ENCODE measurements around the gene CACNG8.

Gene CACNG8

GRCh38 chr19:54013866-54014265 lies 51.1 kb downstream of the CACNG8 start:
- H3K36me3 ChIP-seq (ENCODE audit: insufficient read depth, low read length), result no peaks in the 10 kb centered on the region
- no peaks in the 10 kb centered on the region for H3K27me3 ChIP-seq (ENCODE audit: insufficient read depth, low read length)
- H3K9ac ChIP-seq (ENCODE audit: low read length), result no peak overlapping the region
- H3K9me2 ChIP-seq (ENCODE audit: low read depth, low read length), result no peaks in the 10 kb centered on the region
- H2AFZ ChIP-seq (ENCODE audit: low read length), result no peak overlapping the region
- H3K79me2 ChIP-seq (ENCODE audit: insufficient read depth, low read length), result no peaks in the 10 kb centered on the region
- H3K4me1 ChIP-seq (ENCODE audit: insufficient read depth, low read length, severe bottlenecking), result no peaks in the 10 kb centered on the region
- H3K9me3 ChIP-seq (ENCODE audit: low read length), result no peaks in the 10 kb centered on the region
- H3K27ac ChIP-seq (ENCODE audit: low read depth, low read length, poor library complexity, severe bottlenecking), result no peak overlapping the region
- no peak overlapping the region for H3K4me3 ChIP-seq (ENCODE audit: low read depth, low read length, poor library complexity, severe bottlenecking)
- H3K4me2 ChIP-seq (ENCODE audit: low read length), result no peak overlapping the region
- no peak for TF ChIP-seq EZH2 (IDR thresholded peaks at IDR 0.05; ENCODE audit: borderline replicate concordance, low read length)
- TF ChIP-seq, protein P1, sequence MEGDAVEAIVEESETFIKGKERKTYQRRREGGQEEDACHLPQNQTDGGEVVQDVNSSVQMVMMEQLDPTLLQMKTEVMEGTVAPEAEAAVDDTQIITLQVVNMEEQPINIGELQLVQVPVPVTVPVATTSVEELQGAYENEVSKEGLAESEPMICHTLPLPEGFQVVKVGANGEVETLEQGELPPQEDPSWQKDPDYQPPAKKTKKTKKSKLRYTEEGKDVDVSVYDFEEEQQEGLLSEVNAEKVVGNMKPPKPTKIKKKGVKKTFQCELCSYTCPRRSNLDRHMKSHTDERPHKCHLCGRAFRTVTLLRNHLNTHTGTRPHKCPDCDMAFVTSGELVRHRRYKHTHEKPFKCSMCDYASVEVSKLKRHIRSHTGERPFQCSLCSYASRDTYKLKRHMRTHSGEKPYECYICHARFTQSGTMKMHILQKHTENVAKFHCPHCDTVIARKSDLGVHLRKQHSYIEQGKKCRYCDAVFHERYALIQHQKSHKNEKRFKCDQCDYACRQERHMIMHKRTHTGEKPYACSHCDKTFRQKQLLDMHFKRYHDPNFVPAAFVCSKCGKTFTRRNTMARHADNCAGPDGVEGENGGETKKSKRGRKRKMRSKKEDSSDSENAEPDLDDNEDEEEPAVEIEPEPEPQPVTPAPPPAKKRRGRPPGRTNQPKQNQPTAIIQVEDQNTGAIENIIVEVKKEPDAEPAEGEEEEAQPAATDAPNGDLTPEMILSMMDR (IDR thresholded peaks at IDR 0.05; ENCODE audit: low read length), result no peak
- H4K20me1 ChIP-seq (ENCODE audit: insufficient read depth, low read length), result no peaks in the 10 kb centered on the region
- H3F3A ChIP-seq (ENCODE audit: insufficient read depth, low read length), result no peaks in the 10 kb centered on the region

GRCh38 chr19:54014920-54015560 lies 52.3 kb downstream of the CACNG8 start:
- H2AFZ ChIP-seq (ENCODE audit: low read length), result no peak overlapping the region
- no peak overlapping the region for H3K9ac ChIP-seq (ENCODE audit: low read length)
- H3K27me3 ChIP-seq (ENCODE audit: insufficient read depth, low read length), result no peaks in the 10 kb centered on the region

GRCh38 chr19:54017261-54017660 lies 54.5 kb downstream of the CACNG8 start:
- Histone ChIP-seq H2AFZ (ENCODE audit: low read length) (no peak overlapping the region), H3K36me3 (ENCODE audit: insufficient read depth, low read length) (no peaks in the 10 kb centered on the region), H3F3A (ENCODE audit: insufficient read depth, low read length) (no peaks in the 10 kb centered on the region), H3K4me3 (ENCODE audit: low read depth, low read length, poor library complexity, severe bottlenecking) (no peak overlapping the region), H3K27me3 (ENCODE audit: insufficient read depth, low read length) (no peaks in the 10 kb centered on the region), H3K4me1 (ENCODE audit: insufficient read depth, low read length, severe bottlenecking) (no peaks in the 10 kb centered on the region), H3K9me3 (ENCODE audit: low read length) (no peaks in the 10 kb centered on the region), H3K27ac (ENCODE audit: low read depth, low read length, poor library complexity, severe bottlenecking) (no peak overlapping the region), H3K4me2 (ENCODE audit: low read length) (no peak overlapping the region), H3K9ac (ENCODE audit: low read length) (no peak overlapping the region), H4K20me1 (ENCODE audit: insufficient read depth, low read length) (no peaks in the 10 kb centered on the region), H3K79me2 (ENCODE audit: insufficient read depth, low read length) (no peaks in the 10 kb centered on the region), H3K9me2 (ENCODE audit: low read depth, low read length) (no peaks in the 10 kb centered on the region)
- no peak for TF ChIP-seq EZH2 (IDR thresholded peaks at IDR 0.05; ENCODE audit: borderline replicate concordance, low read length)
- TF ChIP-seq, protein P1 (IDR thresholded peaks at IDR 0.05; ENCODE audit: low read length), result no peak

More at GRCh38 chr19:54014920-54015560, 52.3 kb downstream of the CACNG8 start:
- Histone ChIP-seq H3K4me2 (ENCODE audit: low read length) (no peak overlapping the region), H3K27ac (ENCODE audit: low read depth, low read length, poor library complexity, severe bottlenecking) (no peak overlapping the region), H3K79me2 (ENCODE audit: insufficient read depth, low read length) (no peaks in the 10 kb centered on the region), H4K20me1 (ENCODE audit: insufficient read depth, low read length) (no peaks in the 10 kb centered on the region), H3K4me3 (ENCODE audit: low read depth, low read length, poor library complexity, severe bottlenecking) (no peak overlapping the region), H3F3A (ENCODE audit: insufficient read depth, low read length) (no peaks in the 10 kb centered on the region), H3K9me2 (ENCODE audit: low read depth, low read length) (no peaks in the 10 kb centered on the region), H3K36me3 (ENCODE audit: insufficient read depth, low read length) (no peaks in the 10 kb centered on the region), H3K9me3 (ENCODE audit: low read length) (no peaks in the 10 kb centered on the region), H3K4me1 (ENCODE audit: insufficient read depth, low read length, severe bottlenecking) (no peaks in the 10 kb centered on the region)
- TF ChIP-seq, protein P1 (IDR thresholded peaks at IDR 0.05; ENCODE audit: low read length), result no peak
- no peak for TF ChIP-seq EZH2 (IDR thresholded peaks at IDR 0.05; ENCODE audit: borderline replicate concordance, low read length)

All from OCI-LY1 (cell line).